Smooth muscle cell (in vitro differentiated cells): ENCODE data around the gene RMDN3. TPM values are rescaled to one million over a fixed set of nuclear protein-coding genes. Genes with fewer than 3 reads are reported as not detected.

ENCODE experiments used
- DNase-seq: peaks from one replicate; lab custom pipeline; 2025; ENCODE audit not compliant: unreplicated experiment; lab: John Stamatoyannopoulos, UW
- H2AFZ ChIP-seq: fragments of 200-600 bp; sonication (generic); 2 replicates; pipeline ENCODE4 v1.6.0; 2016; ENCODE audit warnings: antibody characterized with exemption, low read depth, mild to moderate bottlenecking
- H3F3A ChIP-seq: fragments of 200-600 bp; sonication (generic); 2 replicates; pipeline ENCODE4 v1.6.0; 2017; ENCODE audit warnings: antibody characterized with exemption, low read depth
- H3K27ac ChIP-seq: fragments of 200-600 bp; sonication (generic); 2 replicates; pipeline ENCODE4 v1.5.1; 2016; ENCODE audit warnings: low read depth, mild to moderate bottlenecking
- H3K27me3 ChIP-seq: fragments of 200-600 bp; sonication (generic); 2 replicates; pipeline ENCODE4 v1.6.1; 2016; ENCODE audit warnings: low read depth, mild to moderate bottlenecking
- H3K36me3 ChIP-seq: fragments of 200-600 bp; sonication (generic); 2 replicates; pipeline ENCODE4 v1.5.1; 2016; ENCODE audit warnings: low read depth
- H3K4me1 ChIP-seq: fragments of 200-600 bp; sonication (generic); 2 replicates; pipeline ENCODE4 v1.5.1; 2016; ENCODE audit warnings: low read depth
- H3K4me2 ChIP-seq: fragments of 200-600 bp; sonication (generic); 2 replicates; pipeline ENCODE4 v1.6.0; 2016; ENCODE audit warnings: mild to moderate bottlenecking
- H3K4me3 ChIP-seq: fragments of 200-600 bp; sonication (generic); 2 replicates; pipeline ENCODE4 v1.5.1; 2016; ENCODE audit warnings: mild to moderate bottlenecking
- H3K79me2 ChIP-seq: fragments of 200-600 bp; sonication (generic); 2 replicates; pipeline ENCODE4 v1.6.0; 2016; ENCODE audit warnings: low read depth, mild to moderate bottlenecking
- H3K9ac ChIP-seq: fragments of 200-600 bp; sonication (generic); 2 replicates; pipeline ENCODE4 v1.6.0; 2016; ENCODE audit warnings: low read depth
- H3K9me3 ChIP-seq: fragments of 200-600 bp; sonication (generic); replicated peaks from 2 replicates; pipeline ENCODE4 v1.5.1; 2016; ENCODE audit warnings: low read depth
- H4K20me1 ChIP-seq: fragments of 200-600 bp; sonication (generic); 2 replicates; pipeline ENCODE4 v1.6.0; 2016; ENCODE audit warnings: low read depth
- CTCF ChIP-seq: fragments of 200-600 bp; sonication (generic); IDR thresholded peaks from 2 replicates; pipeline ENCODE4 v1.5.1; 2017; ENCODE audit warnings: borderline replicate concordance, mild to moderate bottlenecking, antibody characterized with exemption; ENCODE audit not compliant: insufficient read depth, poor library complexity, severe bottlenecking
- WGBS: methylation state at CpG from one replicate; pipeline ENCODE4 v1.1.7; 2016; ENCODE audit warnings: low lambda C conversion rate; 5-methylcytosine and 5-hydroxymethylcytosine counted together
- polyA plus RNA-seq: library from polyadenylated mRNA; unstranded; fragments of >200 nt; fragmentation: Nextera tagmentation; extraction: Ambion mirVana; gene quantifications from 2 replicates; pipeline ENCODE4 v1.2.1, GENCODE V29; 2016
- total RNA-seq: library from RNA; depleted of rRNA; stranded (reverse); fragments of >200 nt; gene quantifications from 2 replicates; pipeline ENCODE4 v1.2.3, GENCODE V29; 2014

RMDN3 gene
- total and polyA plus RNA-seq, 2 experiments from 2014 or later, result 11.0 to 20.0 TPM

- 100% methylated on average over 6 of the region's 6 CpGs for WGBS
- Histone ChIP-seq H4K20me1 (no peaks in the 10 kb centered on the region), H3K36me3 (no peaks in the 10 kb centered on the region), H3F3A (no peaks in the 10 kb centered on the region), H3K79me2 (no peaks in the 10 kb centered on the region), H3K9me3 (no peaks in the 10 kb centered on the region), H2AFZ (no peak overlapping the region), H3K4me1 (no peaks in the 10 kb centered on the region), H3K9ac (no peak overlapping the region), H3K4me2 (no peak overlapping the region), H3K27me3 (no peaks in the 10 kb centered on the region), H3K4me3 (no peak overlapping the region), H3K27ac (no peak overlapping the region)
- TF ChIP-seq CTCF, result no peak
- no peak for DNase-seq
Observed at GRCh38 chr15:40716165-40716564, 38.9 kb downstream of the RMDN3 start.

GRCh38 chr15:40714144-40714543 is 40.9 kb downstream of the RMDN3 start:
- Histone ChIP-seq H3K4me1 (no peaks in the 10 kb centered on the region), H2AFZ (no peak overlapping the region), H4K20me1 (no peaks in the 10 kb centered on the region), H3K27ac (no peak overlapping the region), H3F3A (no peaks in the 10 kb centered on the region), H3K27me3 (no peaks in the 10 kb centered on the region), H3K36me3 (no peaks in the 10 kb centered on the region), H3K4me3 (no peak overlapping the region), H3K4me2 (no peak overlapping the region), H3K9me3 (no peaks in the 10 kb centered on the region), H3K79me2 (no peaks in the 10 kb centered on the region), H3K9ac (no peak overlapping the region)
- TF ChIP-seq CTCF, result no peak
- DNase-seq, result no peak
- WGBS, result 82% methylated on average over 2 of the region's 2 CpGs

- no peak overlapping the region for H3K4me2 ChIP-seq
- H3K79me2 ChIP-seq, result no peaks in the 10 kb centered on the region
- 90% methylated on average over 2 of the region's 2 CpGs for WGBS
Observed at GRCh38 chr15:40706121-40706520, 48.9 kb downstream of the RMDN3 start.

More at GRCh38 chr15:40706121-40706520, 48.9 kb downstream of the RMDN3 start:
- Histone ChIP-seq H3F3A (no peaks in the 10 kb centered on the region), H3K27me3 (no peaks in the 10 kb centered on the region), H3K4me1 (no peaks in the 10 kb centered on the region), H3K27ac (no peak overlapping the region), H3K36me3 (no peaks in the 10 kb centered on the region), H4K20me1 (no peaks in the 10 kb centered on the region), H3K9ac (no peak overlapping the region), H3K4me3 (no peak overlapping the region), H2AFZ (no peak overlapping the region), H3K9me3 (no peaks in the 10 kb centered on the region)
- no peak for DNase-seq
- no peak for TF ChIP-seq CTCF
